Lung (tissue), 12 donors: ENCODE data around the gene RNF115. TPM values are rescaled to one million over a fixed set of nuclear protein-coding genes. Genes with fewer than 3 reads are reported as not detected.

Experiments used
- ATAC-seq: fragments of 200-7000 bp; cut with Tn5 transposase; one replicate; pipeline ENCODE4 v1.9.1; 2020; ENCODE audit warnings: moderate number of reproducible peaks; ENCODE audit not compliant: insufficient read depth, low FRiP score
- DNase-seq, 3 donors: peaks; one replicate each; pipeline ENCODE4 v3.0.0-alpha.2; 2013 to 2017
- H3K27ac ChIP-seq, 2 donors: one replicate each; pipeline ENCODE4 v1.5.1; 2013; ENCODE audit warnings: mild to moderate bottlenecking in 2 of 2, moderate library complexity in 2 of 2, control low read depth in 1 of 2, inconsistent platforms in 1 of 2, low read depth in 1 of 2, low read length in 1 of 2
- H3K27me3 ChIP-seq, 3 donors: one replicate each; pipeline ENCODE4 v1.5.1; 2013; ENCODE audit warnings: low read length in 2 of 3; ENCODE audit not compliant: control insufficient read depth in 3 of 3, insufficient read depth in 3 of 3
- H3K36me3 ChIP-seq, 4 donors: one replicate each; pipeline ENCODE4 v1.5.1; 2013; ENCODE audit warnings: low read length in 4 of 4, mild to moderate bottlenecking in 1 of 4, moderate library complexity in 1 of 4; ENCODE audit not compliant: control insufficient read depth in 4 of 4, insufficient read depth in 4 of 4
- H3K4me1 ChIP-seq, 5 donors: one replicate each; pipeline ENCODE4 v1.5.1; 2013; ENCODE audit warnings: low read length in 5 of 5, mild to moderate bottlenecking in 2 of 5, moderate library complexity in 1 of 5; ENCODE audit not compliant: control insufficient read depth in 5 of 5, insufficient read depth in 5 of 5
- H3K4me3 ChIP-seq: one replicate; pipeline ENCODE4 v1.5.1; 2013; ENCODE audit warnings: mild to moderate bottlenecking, control low read depth, moderate library complexity
- H3K9ac ChIP-seq, 2 donors: one replicate each; pipeline ENCODE4 v1.5.1; 2013; ENCODE audit warnings: low read length in 2 of 2, control low read depth in 1 of 2; ENCODE audit not compliant: insufficient read depth in 1 of 2
- H3K9me3 ChIP-seq, 4 donors: one replicate each; pipeline ENCODE4 v1.5.1; 2013; ENCODE audit warnings: low read length in 3 of 4, mild to moderate bottlenecking in 1 of 4, moderate library complexity in 1 of 4; ENCODE audit not compliant: control insufficient read depth in 4 of 4, insufficient read depth in 3 of 4
- WGBS, 2 donors: extraction: QIAGEN DNeasy Blood & Tissue Kit; methylation state at CpG; one replicate each; pipeline ENCODE4 v1.1.7; 2013; 5-methylcytosine and 5-hydroxymethylcytosine counted together
- polyA plus RNA-seq, 2 donors: library from polyadenylated mRNA; stranded (reverse); fragments of 200-250 nt; gene quantifications; one replicate each; pipeline ENCODE4 v1.2.1, GENCODE V29; 2013
- total RNA-seq, 2 donors: library from RNA; depleted of rRNA in 1 of 2; stranded (reverse); fragments of >200 nt in 1 of 2; gene quantifications; one replicate each; pipeline ENCODE4 v1.2.1, GENCODE V29; 2014 to 2021
- TF ChIP-seq, protein P1 (sequence below): IDR thresholded peaks from 2 replicates; pipeline ENCODE4 v1.5.1; 2012; ENCODE audit warnings: mild to moderate bottlenecking; ENCODE audit errors: control extremely low read depth, extremely low read depth
- donor health status: control.
- donor health status: control.
- donor health status: Bipolar disorder and iron deficiency.
- donor health status: healthy.
- donor health status: DM: yes; HTN: yes; CAD: no.

The RNF115 gene
- total and polyA plus RNA-seq, 4 donors = 4.4 to 21.6 (median 11.5) TPM

DNA sequence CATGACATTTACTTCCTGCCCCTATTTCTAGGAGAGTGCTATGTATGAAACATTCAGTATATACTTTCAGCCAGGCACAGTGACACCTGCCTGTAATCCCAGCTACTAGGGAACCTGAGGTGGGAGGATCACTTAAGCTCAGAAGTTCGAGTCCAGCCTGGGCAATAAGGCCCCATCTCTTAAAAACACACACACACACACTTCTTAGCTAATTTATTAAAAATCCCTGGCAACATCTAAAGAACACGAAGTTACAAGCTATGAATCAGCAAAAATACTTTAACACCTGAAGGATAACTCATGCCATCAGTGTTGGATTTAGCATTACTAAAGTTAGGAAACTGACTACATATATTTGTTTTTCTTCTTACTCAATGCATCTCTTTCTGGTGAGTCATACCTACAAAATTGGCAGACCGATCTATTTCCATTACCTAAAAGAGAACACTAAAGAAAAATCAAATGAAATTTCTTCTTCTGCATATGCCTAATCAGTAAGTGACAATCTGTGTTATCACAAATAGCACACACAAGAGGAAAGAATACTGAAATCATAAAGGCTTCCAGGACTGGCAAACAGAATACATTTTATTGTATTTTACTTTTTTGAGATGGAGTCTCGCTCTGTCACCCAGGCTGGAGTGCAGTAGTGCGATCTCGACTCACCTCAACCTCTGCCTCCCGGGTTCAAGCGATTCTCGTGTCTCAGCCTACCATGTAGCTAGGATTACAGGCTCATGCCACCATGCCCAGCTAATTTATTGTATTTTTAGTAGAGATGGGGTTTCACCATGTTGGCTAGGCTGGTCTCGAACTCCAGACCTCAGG is 41.4 kb downstream of the RNF115 start:
- no peaks in the 10 kb centered on the region for H3K9me3 ChIP-seq
- DNase-seq (no peak), ATAC-seq (peak; percentile 66)
- no peaks in the 10 kb centered on the region for H3K27me3 ChIP-seq
- TF ChIP-seq, protein P1, sequence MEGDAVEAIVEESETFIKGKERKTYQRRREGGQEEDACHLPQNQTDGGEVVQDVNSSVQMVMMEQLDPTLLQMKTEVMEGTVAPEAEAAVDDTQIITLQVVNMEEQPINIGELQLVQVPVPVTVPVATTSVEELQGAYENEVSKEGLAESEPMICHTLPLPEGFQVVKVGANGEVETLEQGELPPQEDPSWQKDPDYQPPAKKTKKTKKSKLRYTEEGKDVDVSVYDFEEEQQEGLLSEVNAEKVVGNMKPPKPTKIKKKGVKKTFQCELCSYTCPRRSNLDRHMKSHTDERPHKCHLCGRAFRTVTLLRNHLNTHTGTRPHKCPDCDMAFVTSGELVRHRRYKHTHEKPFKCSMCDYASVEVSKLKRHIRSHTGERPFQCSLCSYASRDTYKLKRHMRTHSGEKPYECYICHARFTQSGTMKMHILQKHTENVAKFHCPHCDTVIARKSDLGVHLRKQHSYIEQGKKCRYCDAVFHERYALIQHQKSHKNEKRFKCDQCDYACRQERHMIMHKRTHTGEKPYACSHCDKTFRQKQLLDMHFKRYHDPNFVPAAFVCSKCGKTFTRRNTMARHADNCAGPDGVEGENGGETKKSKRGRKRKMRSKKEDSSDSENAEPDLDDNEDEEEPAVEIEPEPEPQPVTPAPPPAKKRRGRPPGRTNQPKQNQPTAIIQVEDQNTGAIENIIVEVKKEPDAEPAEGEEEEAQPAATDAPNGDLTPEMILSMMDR = no peak
- no peak overlapping the region for H3K4me3 ChIP-seq
- H3K27ac ChIP-seq = peak overlapping the region in 1 of 2 donors; percentile 68
- H3K36me3 ChIP-seq = peaks cover 0 to 3% (median under 1%) of the 10 kb centered on the region in 4 donors
- WGBS, 2 donors = 84 to 90% methylated on average over 10 of the region's 10 CpGs
- H3K4me1 ChIP-seq = peaks cover 0 to 15% (median 0%) of the 10 kb centered on the region in 5 donors
- no peak overlapping the region for H3K9ac ChIP-seq

DNA sequence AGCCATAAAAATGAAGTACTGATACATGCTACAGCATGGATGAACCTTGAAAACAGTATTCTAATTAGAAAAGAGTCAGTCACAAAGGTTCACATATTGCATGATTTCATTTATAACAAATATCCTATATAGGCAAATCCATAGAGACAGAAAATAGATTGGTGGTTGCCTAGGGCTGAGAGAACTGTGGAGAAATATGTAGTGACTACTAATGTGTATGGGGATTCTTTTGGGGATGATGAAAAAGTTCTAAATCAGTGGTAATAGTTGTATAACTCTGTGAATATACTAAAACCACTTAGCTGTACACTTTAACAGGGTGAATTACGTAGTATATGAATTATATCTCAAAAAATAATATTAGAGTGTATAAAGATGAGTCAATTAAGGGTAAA is 45.8 kb downstream of the RNF115 start:
- no peak overlapping the region for H3K4me3 ChIP-seq
- TF ChIP-seq, protein P1 = no peak
- H3K27me3 ChIP-seq = no peaks in the 10 kb centered on the region
- DNase-seq = no peak
- peak overlapping the region in 1 of 2 donors; percentile 16 for H3K27ac ChIP-seq
- no peaks in the 10 kb centered on the region for H3K9me3 ChIP-seq
- no peak for ATAC-seq
- WGBS, 2 donors = 93 to 98% methylated on average over 1 of the region's 1 CpG
- H3K4me1 ChIP-seq = peaks cover 0 to 12% (median 0%) of the 10 kb centered on the region in 5 donors
- H3K9ac ChIP-seq = no peak overlapping the region
- H3K36me3 ChIP-seq = peaks cover 0 to 6% (median 4%) of the 10 kb centered on the region in 4 donors

DNA sequence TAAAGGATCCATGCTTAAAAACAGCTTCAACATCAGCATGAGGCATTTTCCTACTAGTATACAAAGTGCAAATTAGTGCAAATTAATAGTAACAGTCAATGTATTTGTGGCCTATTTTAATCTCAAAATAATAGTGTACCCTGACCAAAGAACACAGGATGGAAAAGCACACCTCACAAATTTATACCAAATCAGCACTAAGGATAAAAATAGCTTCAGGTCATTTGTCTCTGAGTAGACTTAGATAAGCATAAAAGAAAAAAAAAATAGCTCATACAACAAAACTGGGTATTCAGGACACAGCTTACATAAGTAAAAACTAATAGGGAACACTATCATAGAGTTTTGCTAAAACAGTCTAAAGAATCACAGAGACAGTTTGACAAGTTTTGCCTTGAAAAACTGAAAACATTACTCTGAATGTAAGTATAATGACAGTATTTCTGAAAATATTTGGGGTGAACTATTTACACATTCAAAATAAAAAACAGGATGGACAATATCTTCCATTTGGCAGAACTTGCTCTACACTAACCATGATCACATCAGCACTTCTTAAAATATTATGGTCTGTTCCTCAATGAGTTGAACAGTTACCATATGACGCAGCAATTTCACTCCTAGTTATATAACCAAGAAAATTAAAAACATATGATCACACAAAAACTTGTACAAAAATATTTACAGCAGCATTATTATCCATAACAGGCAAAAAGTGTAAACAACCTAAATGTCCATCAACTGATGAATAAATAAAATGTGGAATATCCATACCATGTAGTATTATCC is 46.3 kb downstream of the RNF115 start:
- peak overlapping the region in 1 of 2 donors; percentile 16 for H3K27ac ChIP-seq

More for the DNA sequence above, 46.3 kb downstream of the RNF115 start:
- DNase-seq = no peak
- 88 to 95% methylated on average over 1 of the region's 1 CpG for WGBS, 2 donors
- no peak for ATAC-seq
- H3K36me3 ChIP-seq = peaks cover under 1 to 6% (median 4%) of the 10 kb centered on the region in 4 donors
- peaks cover 0 to 12% (median 0%) of the 10 kb centered on the region in 5 donors for H3K4me1 ChIP-seq
- H3K9me3 ChIP-seq = no peaks in the 10 kb centered on the region
- no peak overlapping the region for H3K9ac ChIP-seq
- no peaks in the 10 kb centered on the region for H3K27me3 ChIP-seq
- TF ChIP-seq, protein P1 = no peak
- no peak overlapping the region for H3K4me3 ChIP-seq
